BJ (cell line): ENCODE data around the gene PCGF2. TPM values are rescaled to one million over a fixed set of nuclear protein-coding genes. Genes with fewer than 3 reads are reported as not detected.
A peak's percentile ranks its signal among the peaks of the same experiment; 100 is the strongest.

ENCODE experiments used
- CTCF ChIA-PET: fragments of 350-600 bp; formaldehyde crosslinking; extraction: SDS; loops from one replicate; lab custom pipeline; 2021; ENCODE audit warnings: antibody characterized with exemption, inconsistent platforms; lab: Yijun Ruan, JAX
- POLR2A ChIA-PET: fragments of 300-600 bp; sonication (Branson Sonifier 250); formaldehyde crosslinking; extraction: SDS; loops from one replicate; lab custom pipeline; 2021; ENCODE audit warnings: antibody characterized with exemption; lab: Charles Lee
- DNase-seq: peaks from one replicate; pipeline ENCODE4 v3.0.0-alpha.2; 2011; ENCODE audit warnings: low read depth
- H3K27me3 ChIP-seq: 2 replicates; pipeline ENCODE4 v1.6.0; 2011; ENCODE audit warnings: low read length; ENCODE audit not compliant: control insufficient read depth, insufficient read depth
- H3K36me3 ChIP-seq: 2 replicates; pipeline ENCODE4 v1.5.1; 2011; ENCODE audit warnings: low read length; ENCODE audit not compliant: control insufficient read depth, insufficient read depth
- H3K4me3 ChIP-seq: 2 replicates; pipeline ENCODE4 v1.5.1; 2011; ENCODE audit warnings: low read depth, mild to moderate bottlenecking, control low read depth, low read length
- CTCF ChIP-seq: IDR thresholded peaks from 2 replicates; pipeline ENCODE4 v1.5.1; 2011; ENCODE audit warnings: low read depth, mild to moderate bottlenecking, control low read depth, inconsistent platforms, low read length, moderate library complexity; ENCODE audit not compliant: insufficient read depth
- polyA plus RNA-seq: library from polyadenylated mRNA; depleted of rRNA; stranded (reverse); fragments of >200 nt; gene quantifications from 2 replicates; pipeline ENCODE4 v1.2.3, GENCODE V29; 2011

Gene PCGF2
- polyA plus RNA-seq, 1 experiment, result 27.6 TPM

DNA sequence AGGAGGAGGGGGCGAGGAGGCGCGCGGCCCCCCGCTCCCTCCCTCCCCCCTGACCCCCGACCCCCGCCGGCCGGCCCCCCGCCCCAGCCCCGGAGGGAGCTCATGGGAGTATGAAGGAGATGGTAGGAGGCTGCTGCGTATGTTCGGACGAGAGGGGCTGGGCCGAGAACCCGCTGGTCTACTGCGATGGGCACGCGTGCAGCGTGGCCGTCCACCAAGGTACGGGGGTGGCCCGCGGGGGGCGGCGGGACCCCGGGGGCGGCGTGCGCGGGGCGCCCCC is 42.7 kb downstream of the PCGF2 start:
- no peak for DNase-seq
- no peak for TF ChIP-seq CTCF
- H3K36me3 ChIP-seq, result peaks cover 9% of the 10 kb centered on the region
- no peaks in the 10 kb centered on the region for H3K27me3 ChIP-seq
- ChIA-PET CTCF (interaction anchor here (1.0 to 1.4 kb wide), 3 partner anchors 16 to 30 kb away, joined by 3 to 5 read pairs (median 3); partner anchors contain the start of gene CISD3), POLR2A (no interaction called here)
- H3K4me3 ChIP-seq, result peak overlapping the region; percentile 69

GRCh38 chr17:38704606-38705522 is 43.3 kb downstream of the PCGF2 start, which contains the start of gene MLLT6:
Gene MLLT6, plus strand, starts transcription at chr17:38705273. Its CDS starts 360 bp downstream, at chr17:38705633.
- no peak for TF ChIP-seq CTCF
- H3K36me3 ChIP-seq, result peaks cover 9% of the 10 kb centered on the region
- ChIA-PET CTCF (interaction anchor here (1.0 to 1.4 kb wide), 3 partner anchors 15 to 31 kb away, joined by 3 to 5 read pairs (median 3); partner anchors contain the start of gene CISD3), POLR2A (interaction anchor here (0.6 kb wide), 1 partner anchor 275 kb away, joined by 3 read pairs; no protein-coding TSS in a partner anchor)
- H3K27me3 ChIP-seq, result no peaks in the 10 kb centered on the region
- H3K4me3 ChIP-seq, result peak within 1 kb of the TSS; percentile 76
- DNase-seq, result no peak

- H3K27me3 ChIP-seq, result no peaks in the 10 kb centered on the region; the same call in 1 of the 2 replicates
- TF ChIP-seq CTCF, result peak; percentile 7; the same call in 1 of the 2 replicates
- no peak for DNase-seq
- POLR2A ChIA-PET, result interaction anchor here (0.6 kb wide), 1 partner anchor 274 kb away, joined by 3 read pairs; no protein-coding TSS in a partner anchor
- H3K36me3 ChIP-seq, result peaks cover 3% of the 10 kb centered on the region
- peak overlapping the region; percentile 76 for H3K4me3 ChIP-seq
- CTCF ChIA-PET, result interaction anchor here (1.0 kb wide), 1 partner anchor 27 kb away, joined by 3 read pairs; the partner anchor contains the start of gene CISD3
Observed at GRCh38 chr17:38703742-38704605, 44.2 kb downstream of the PCGF2 start.

- H3K27me3 ChIP-seq, result no peaks in the 10 kb centered on the region; the same call in 1 of the 2 replicates
- H3K36me3 ChIP-seq, result no peaks in the 10 kb centered on the region; the same call in 1 of the 2 replicates
- DNase-seq, result no peak
- peak overlapping the region; percentile 76 for H3K4me3 ChIP-seq
- no peak for TF ChIP-seq CTCF
- ChIA-PET CTCF (no interaction called here), POLR2A (no interaction called here)
Observed at GRCh38 chr17:38702916-38703741, 45.0 kb downstream of the PCGF2 start.
